PC-9 (cell line): ENCODE measurements around the gene STAT4.

Experiments
- EZH2 ChIP-seq: fragments of 200-600 bp; sonication (generic); IDR thresholded peaks from 2 replicates; pipeline ENCODE4 v1.8.0; 2017; ENCODE audit warnings: antibody characterized with exemption, low read depth
- TF ChIP-seq, protein P1 (sequence below): fragments of 200-600 bp; sonication (generic); conservative IDR thresholded peaks from 2 replicates; pipeline ENCODE4 v1.6.1; 2017; ENCODE audit warnings: mixed run types, antibody characterized with exemption, mild to moderate bottlenecking, moderate library complexity

DNA sequence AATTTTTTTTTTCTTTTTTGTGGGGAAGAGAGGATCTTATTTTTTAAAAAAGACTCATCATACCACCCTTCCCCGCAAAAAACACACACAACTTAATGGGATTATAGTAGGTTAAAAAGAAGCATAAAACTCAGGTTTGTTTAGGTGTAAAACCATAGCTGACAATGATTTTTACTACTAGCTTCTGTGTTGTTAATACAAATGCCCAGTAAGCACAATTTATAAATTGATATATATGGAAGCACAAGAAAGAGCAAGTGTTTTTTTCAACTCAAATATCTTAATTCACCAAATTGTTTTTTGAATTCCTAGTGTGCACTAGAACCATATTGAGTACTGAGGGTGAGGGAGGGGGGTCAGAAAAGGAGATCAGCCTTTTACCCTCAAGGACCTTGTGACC is 7.0 kb downstream of the STAT4 start:
- TF ChIP-seq, protein P1, sequence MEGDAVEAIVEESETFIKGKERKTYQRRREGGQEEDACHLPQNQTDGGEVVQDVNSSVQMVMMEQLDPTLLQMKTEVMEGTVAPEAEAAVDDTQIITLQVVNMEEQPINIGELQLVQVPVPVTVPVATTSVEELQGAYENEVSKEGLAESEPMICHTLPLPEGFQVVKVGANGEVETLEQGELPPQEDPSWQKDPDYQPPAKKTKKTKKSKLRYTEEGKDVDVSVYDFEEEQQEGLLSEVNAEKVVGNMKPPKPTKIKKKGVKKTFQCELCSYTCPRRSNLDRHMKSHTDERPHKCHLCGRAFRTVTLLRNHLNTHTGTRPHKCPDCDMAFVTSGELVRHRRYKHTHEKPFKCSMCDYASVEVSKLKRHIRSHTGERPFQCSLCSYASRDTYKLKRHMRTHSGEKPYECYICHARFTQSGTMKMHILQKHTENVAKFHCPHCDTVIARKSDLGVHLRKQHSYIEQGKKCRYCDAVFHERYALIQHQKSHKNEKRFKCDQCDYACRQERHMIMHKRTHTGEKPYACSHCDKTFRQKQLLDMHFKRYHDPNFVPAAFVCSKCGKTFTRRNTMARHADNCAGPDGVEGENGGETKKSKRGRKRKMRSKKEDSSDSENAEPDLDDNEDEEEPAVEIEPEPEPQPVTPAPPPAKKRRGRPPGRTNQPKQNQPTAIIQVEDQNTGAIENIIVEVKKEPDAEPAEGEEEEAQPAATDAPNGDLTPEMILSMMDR = no peak
- no peak for TF ChIP-seq EZH2
